ENCODE data around the gene ERN1.

ERN1 gene

DNA sequence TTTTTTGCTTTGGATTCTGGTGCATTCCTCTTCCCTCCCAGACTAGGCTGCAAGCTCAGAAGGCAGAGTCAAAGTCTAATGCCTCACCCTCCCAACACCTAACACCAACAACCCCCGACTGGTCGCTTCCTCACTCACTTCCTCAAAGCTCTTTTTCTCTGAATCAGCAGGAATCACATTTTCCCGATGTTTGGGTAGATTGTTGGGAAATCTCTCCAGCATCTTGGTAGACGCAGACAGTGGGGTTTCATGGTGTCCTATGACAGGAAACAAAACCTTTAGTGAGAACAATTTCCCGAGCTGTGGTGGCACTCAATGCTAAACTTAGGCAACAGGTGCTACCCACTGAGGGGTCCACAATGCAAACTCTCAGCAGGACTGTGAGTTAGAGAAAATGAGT, 69.6 kb downstream of the ERN1 start:
- Mint-ChIP-seq H3K27me3 (no peaks in the 10 kb centered on the region), H3K36me3 (ENCODE audit: low read depth) (peaks cover 75% of the 10 kb centered on the region), H3K9me3 (no peaks in the 10 kb centered on the region), H3K27ac (peak overlapping the region; percentile 80), H3K4me1 (ENCODE audit: low read depth) (peaks cover 75% of the 10 kb centered on the region), H3K4me3 (no peak overlapping the region)

DNA sequence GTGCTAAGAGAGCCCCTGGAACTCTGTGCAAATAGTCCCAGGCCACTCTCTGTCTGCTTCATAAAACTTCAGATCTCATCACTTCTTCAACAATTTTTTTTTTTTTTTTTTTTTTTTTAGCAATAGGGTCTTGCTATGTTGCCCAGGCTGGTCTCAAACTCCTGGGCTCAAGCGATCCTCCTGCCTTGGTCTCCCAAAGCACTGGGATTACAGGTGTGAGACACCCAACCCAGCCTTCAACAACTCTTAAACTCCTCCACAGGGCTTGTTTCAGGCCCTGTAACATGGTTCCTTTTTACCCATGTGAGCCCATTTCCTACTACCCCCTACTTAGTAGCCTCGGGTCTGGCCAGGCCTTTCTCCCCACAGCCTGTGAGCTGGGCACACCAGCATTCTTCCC, 70.2 kb downstream of the ERN1 start:
- H3K36me3 Mint-ChIP-seq (ENCODE audit: low read depth): peaks cover 77% of the 10 kb centered on the region
- H3K27me3 Mint-ChIP-seq: no peaks in the 10 kb centered on the region
- no peaks in the 10 kb centered on the region for H3K9me3 Mint-ChIP-seq
- H3K4me1 Mint-ChIP-seq (ENCODE audit: low read depth): peaks cover 73% of the 10 kb centered on the region
- H3K4me3 Mint-ChIP-seq: no peak overlapping the region
- H3K27ac Mint-ChIP-seq: peak overlapping the region; percentile 80

DNA sequence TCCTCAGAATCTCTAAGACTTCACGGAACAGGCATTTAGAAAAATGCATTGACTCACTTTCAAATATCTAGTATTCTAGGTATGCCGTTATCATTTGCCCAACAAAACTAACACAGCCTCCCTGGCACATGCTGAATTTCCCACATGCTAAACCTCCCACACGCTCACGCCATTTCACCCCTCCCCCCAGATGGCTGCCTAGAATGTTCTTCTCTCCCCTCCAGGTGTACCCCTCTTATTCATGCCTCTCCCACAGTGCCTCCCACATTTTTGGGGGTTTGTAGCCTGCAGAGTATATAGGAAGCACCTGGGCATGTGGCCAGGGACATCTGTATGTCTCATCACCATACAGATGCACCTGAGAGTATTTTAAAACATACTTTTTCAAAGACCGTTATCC, 71.3 kb downstream of the ERN1 start:
- Mint-ChIP-seq H3K36me3 (ENCODE audit: low read depth) (peaks cover 69% of the 10 kb centered on the region), H3K9me3 (no peaks in the 10 kb centered on the region), H3K27me3 (no peaks in the 10 kb centered on the region), H3K4me1 (ENCODE audit: low read depth) (peaks cover 62% of the 10 kb centered on the region), H3K4me3 (no peak overlapping the region), H3K27ac (peak overlapping the region; percentile 48)

DNA sequence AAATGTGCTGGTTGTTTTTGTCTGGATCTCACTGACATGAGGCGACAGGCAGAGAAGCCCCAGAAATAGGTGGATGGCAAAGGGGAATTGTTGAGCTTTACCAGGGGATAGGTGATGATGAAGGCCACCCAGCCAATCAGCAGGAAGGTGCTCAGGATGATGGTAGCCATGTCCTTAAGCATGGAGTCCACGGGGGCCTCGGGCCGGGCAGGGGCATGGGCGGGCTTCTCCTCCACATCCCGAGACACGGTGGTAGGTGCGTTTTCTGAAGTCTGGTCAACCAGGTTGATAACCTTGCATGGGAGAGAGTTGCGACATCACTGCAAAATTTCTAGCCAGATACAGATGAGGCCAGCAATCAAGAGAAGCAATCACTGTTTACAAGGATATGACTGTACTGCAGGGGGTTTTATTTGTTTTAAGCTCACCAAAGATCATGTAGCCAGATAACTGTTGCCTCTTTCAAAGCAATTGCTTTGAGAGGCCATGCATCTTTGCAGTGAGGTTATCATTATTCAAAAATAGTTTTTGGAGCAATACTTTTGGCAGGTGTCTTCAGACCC, 72.2 kb downstream of the ERN1 start:
- peaks cover 70% of the 10 kb centered on the region for H3K36me3 Mint-ChIP-seq (ENCODE audit: low read depth)
- no peak overlapping the region for H3K4me3 Mint-ChIP-seq
- H3K27me3 Mint-ChIP-seq: no peaks in the 10 kb centered on the region
- peaks cover 53% of the 10 kb centered on the region for H3K4me1 Mint-ChIP-seq (ENCODE audit: low read depth)
- H3K27ac Mint-ChIP-seq: no peak overlapping the region
- no peaks in the 10 kb centered on the region for H3K9me3 Mint-ChIP-seq

DNA sequence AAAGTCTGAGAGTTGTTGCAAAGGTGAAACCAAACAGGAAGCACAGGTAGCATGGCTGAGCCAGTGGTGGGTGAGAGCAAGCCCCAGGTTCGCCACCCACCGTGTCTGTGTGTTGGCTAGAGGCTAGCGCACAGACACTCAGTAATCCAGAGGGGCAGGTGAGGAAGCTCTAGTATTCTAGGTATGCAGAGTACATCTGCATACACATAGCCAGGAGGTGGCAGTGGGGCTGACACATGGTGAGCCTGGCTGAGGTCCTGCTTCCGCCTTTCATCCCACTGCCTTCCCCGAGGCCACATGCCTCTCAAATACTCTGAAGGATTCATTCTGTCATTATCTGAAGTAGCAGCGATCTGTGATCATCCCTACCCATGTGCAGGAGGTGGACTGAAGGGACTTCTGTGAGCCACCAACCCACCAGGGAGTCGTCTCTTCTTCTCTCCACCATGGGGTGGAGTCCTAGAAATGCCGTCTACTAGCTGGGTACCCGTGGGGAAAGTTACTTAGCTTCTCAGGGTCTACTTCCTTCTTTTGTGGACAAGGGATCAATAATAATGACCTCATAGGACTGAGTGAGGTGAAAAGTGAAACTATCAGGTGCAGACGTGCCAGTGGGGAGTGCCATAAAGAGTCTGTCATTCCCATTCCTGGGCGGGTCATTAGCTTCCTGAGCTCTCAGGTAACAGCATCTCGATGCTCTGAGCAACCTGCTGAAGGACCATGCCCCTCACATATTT, 73.5 kb downstream of the ERN1 start:
- H3K4me1 Mint-ChIP-seq (ENCODE audit: low read depth): peaks cover 47% of the 10 kb centered on the region
- H3K27me3 Mint-ChIP-seq: no peaks in the 10 kb centered on the region
- no peaks in the 10 kb centered on the region for H3K9me3 Mint-ChIP-seq
- H3K36me3 Mint-ChIP-seq (ENCODE audit: low read depth): peaks cover 76% of the 10 kb centered on the region
- peak overlapping the region; percentile 38 for H3K27ac Mint-ChIP-seq
- H3K4me3 Mint-ChIP-seq: no peak overlapping the region

DNA sequence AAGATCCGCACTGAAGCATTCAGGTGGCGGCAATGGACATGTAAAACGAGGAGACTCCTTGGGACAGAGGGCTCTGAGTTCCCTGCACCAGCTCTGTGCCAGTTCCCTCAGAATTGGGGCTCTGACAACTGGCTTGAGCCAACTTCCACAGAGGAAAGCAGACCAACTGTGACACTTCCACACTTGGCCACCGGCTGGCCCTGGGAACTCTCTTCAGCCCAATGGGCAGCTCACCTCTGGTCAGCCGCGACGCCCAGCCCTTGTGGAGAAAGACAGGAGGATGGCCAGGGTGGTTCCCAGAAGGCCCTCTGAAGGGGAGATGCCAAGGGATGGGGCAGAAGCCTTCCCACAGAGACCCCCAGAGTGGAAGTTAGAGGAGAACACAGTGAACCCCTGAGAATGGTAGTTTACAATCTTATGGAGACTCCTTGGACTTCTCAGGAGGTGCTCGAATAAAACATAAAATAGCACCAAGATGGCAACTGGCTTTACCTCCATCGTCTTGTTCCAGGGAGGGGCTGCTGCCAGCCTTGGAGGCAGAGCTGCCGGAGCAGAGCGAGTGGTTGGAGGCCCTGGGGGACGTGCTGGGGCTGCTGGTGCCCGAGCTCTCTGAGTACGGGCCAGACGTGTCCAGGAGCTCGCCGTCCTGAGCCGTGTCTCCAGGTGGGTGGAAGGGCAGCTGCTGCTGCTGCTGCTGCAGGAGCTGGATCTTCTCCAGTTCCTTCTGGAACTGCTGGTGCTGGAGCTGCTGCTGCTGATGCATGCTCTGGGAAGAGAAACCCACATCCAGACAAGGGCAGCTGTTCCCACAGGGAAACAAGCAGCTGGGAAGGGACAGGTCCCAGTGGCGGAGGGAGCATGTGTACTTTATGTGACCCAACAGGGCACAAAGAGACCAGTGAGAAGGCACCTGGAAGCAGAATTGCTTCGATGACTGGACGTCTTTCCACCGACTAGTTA, 74.5 kb downstream of the ERN1 start:
- Mint-ChIP-seq H3K4me3 (no peak overlapping the region), H3K27ac (no peak overlapping the region), H3K4me1 (ENCODE audit: low read depth) (peaks cover 47% of the 10 kb centered on the region), H3K36me3 (ENCODE audit: low read depth) (peaks cover 77% of the 10 kb centered on the region), H3K9me3 (no peaks in the 10 kb centered on the region), H3K27me3 (no peaks in the 10 kb centered on the region)

DNA sequence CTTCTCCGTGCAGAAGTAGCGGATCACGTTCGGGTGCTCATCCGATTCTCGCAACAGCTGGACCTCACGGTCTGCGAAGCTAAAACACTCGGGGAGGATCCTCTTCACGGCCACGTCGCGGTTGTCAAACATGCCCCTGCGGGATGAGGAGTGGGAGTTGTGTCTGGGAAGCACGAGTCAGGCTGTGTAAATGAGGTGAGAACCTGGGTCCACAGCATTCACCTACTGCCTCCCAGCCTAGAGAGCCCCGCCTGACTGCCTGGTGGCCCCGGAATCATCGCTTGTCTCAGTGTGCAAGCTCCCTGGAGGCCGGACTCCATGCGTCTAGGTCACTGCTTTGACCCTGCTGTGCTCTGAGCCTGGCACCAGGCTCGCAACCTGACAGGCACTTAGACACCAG, 75.6 kb downstream of the ERN1 start:
- no peaks in the 10 kb centered on the region for H3K27me3 Mint-ChIP-seq
- no peak overlapping the region for H3K4me3 Mint-ChIP-seq
- H3K27ac Mint-ChIP-seq: no peak overlapping the region
- peaks cover 79% of the 10 kb centered on the region for H3K36me3 Mint-ChIP-seq (ENCODE audit: low read depth)
- H3K9me3 Mint-ChIP-seq: no peaks in the 10 kb centered on the region
- H3K4me1 Mint-ChIP-seq (ENCODE audit: low read depth): peaks cover 45% of the 10 kb centered on the region

DNA sequence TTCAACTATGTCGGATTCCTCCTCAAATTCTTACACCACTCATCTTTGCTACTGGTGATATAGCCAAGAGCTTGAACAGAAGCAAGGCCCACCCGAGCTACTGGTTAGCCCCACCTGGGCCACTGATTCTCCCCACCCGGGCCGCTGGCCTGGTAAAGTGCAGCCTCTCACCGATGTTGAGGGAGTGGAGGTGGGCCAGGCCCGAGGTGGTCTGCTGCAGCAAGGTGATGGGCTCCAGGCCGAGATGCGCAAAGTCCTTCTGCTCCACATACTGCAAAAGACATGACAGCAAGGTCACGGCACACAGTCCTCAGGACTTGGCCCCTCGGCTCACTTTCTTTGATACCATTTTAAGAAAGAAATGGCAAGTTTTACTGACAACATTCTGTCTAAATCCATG, 76.8 kb downstream of the ERN1 start:
- H3K9me3 Mint-ChIP-seq: no peaks in the 10 kb centered on the region
- H3K27ac Mint-ChIP-seq: no peak overlapping the region
- no peaks in the 10 kb centered on the region for H3K27me3 Mint-ChIP-seq
- H3K36me3 Mint-ChIP-seq (ENCODE audit: low read depth): peaks cover 68% of the 10 kb centered on the region
- H3K4me1 Mint-ChIP-seq (ENCODE audit: low read depth): peaks cover 38% of the 10 kb centered on the region
- no peak overlapping the region for H3K4me3 Mint-ChIP-seq

DNA sequence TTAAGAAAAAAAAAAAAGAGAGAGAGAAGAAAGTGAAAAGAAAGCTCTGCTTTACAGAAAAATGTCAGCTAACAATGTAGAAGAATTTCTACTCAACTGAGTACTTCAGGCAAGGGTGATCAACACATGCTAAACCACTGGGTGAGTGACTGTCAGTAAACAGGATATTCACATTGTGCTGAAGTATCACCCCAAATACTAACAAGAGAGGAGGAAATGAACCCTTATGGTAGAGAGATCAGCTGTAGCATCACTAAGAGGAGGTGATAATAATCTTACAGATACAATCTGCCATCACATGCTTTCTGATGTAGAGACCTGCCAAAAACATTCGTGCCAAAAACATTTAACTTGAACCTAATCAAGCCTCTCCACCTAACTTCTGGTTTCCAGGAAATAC, 78.8 kb downstream of the ERN1 start:
- H3K4me1 Mint-ChIP-seq (ENCODE audit: low read depth): peaks cover 24% of the 10 kb centered on the region
- H3K36me3 Mint-ChIP-seq (ENCODE audit: low read depth): peaks cover 71% of the 10 kb centered on the region
- H3K27me3 Mint-ChIP-seq: no peaks in the 10 kb centered on the region
- H3K27ac Mint-ChIP-seq: peak overlapping the region; percentile 23
- H3K4me3 Mint-ChIP-seq: no peak overlapping the region
- H3K9me3 Mint-ChIP-seq: no peaks in the 10 kb centered on the region

DNA sequence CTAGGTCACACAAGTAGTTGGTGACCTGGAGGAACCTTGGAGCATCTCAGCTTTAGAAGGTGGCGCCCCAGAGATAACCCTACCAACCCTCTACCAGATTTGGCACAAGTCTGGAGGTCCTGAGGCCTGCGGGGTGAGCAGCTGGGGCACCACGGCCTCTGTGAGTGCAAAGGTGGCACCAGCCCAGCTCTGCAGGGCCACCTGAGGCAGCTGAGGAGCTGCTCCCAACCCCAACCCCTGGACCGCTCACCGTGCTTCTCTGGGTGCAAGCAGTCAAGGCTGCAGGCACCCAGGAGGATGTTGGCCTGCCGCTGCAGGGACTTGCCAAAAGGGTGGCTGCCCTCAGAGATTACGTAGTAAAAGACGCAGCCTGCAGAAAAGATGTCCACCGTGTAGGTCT, 81.1 kb downstream of the ERN1 start:
- peaks cover 20% of the 10 kb centered on the region for H3K4me1 Mint-ChIP-seq (ENCODE audit: low read depth)
- H3K36me3 Mint-ChIP-seq (ENCODE audit: low read depth): peaks cover 77% of the 10 kb centered on the region
- no peak overlapping the region for H3K4me3 Mint-ChIP-seq
- H3K27ac Mint-ChIP-seq: no peak overlapping the region
- H3K27me3 Mint-ChIP-seq: no peaks in the 10 kb centered on the region
- H3K9me3 Mint-ChIP-seq: no peaks in the 10 kb centered on the region

DNA sequence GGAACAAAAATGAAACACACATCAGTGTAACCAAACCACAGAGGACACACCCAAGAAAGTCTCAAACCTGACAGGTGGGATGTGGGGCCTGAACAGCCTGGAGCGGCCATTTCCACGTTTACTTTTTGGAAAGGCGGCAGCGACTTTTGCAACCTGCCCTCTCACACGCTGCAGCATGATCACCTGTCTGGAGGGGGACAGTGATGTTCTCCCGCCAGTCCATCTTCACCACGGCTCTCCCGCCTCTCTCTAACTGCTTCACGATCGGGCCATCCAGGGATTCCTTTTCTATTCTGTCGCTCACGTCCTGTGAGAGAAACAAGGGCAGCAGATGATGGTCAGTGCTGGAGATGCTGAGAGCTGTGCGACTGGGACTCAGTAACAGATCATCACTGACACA, 84.8 kb downstream of the ERN1 start:
- Mint-ChIP-seq H3K4me3 (no peak overlapping the region), H3K9me3 (no peaks in the 10 kb centered on the region), H3K27ac (peak overlapping the region; percentile 50), H3K36me3 (ENCODE audit: low read depth) (peaks cover 61% of the 10 kb centered on the region), H3K4me1 (ENCODE audit: low read depth) (peaks cover 2% of the 10 kb centered on the region), H3K27me3 (no peaks in the 10 kb centered on the region)

DNA sequence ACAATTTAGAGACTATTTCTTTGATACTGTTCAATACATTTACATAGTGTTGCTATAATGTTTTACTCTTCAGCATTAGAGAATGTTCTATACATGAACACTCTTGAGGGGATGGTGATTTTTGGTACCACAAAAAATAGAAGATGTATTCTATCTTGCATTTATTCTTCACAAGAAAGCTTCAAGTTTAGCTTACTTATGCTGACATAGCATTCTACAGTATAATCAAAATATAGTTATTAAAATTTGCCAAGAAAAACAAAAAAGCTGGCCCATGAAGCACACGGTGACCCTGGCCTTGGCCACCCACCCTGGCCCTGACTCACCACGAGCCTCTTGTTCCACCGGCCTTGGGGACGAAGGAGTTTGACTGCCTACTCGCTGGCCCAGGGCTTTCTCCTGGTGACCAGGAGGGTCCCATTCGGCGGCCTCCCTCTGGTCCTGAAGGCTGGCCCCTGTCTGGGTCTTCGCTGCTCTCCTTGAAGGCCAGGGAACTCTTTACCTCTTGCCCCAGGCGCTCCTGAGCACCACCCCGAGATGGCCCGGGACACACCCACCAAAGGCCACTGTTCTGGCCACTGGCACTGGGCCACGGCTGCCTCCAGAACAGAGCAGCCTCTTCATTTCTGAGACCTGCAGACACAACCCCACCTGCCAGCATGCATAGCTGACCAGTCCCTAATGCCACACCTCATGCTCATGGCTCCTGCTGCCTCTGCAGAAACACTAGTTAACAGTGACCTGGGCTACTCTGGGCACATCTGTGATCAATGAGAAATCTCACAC, 87.1 kb downstream of the ERN1 start:
- Mint-ChIP-seq H3K27ac (no peak overlapping the region), H3K4me1 (ENCODE audit: low read depth) (no peaks in the 10 kb centered on the region)

DNA sequence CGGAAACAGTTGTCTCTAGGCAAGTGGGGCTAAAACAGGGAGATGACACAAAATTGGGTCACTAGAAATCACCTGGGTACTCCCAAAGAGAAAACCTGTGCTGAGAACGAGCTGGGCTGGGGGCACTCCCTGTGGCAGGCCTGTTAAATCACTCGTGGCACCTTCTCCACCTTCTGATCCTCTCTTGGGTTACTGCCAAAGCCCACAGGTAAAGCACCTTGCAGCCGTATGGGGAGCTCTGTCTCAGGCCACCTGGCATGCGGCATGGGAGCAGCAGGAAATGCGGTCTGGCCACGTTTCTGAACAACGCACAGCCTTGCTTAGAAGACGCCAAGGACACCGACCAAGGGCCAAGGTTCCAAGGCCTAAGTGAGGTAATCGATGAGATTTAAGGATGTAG, 88.0 kb downstream of the ERN1 start:
- no peaks in the 10 kb centered on the region for H3K9me3 Mint-ChIP-seq
- peak overlapping the region; percentile 22 for H3K27ac Mint-ChIP-seq

More for the DNA sequence above, 87.1 kb downstream of the ERN1 start:
- Mint-ChIP-seq H3K36me3 (ENCODE audit: low read depth) (peaks cover 49% of the 10 kb centered on the region), H3K9me3 (no peaks in the 10 kb centered on the region), H3K27me3 (no peaks in the 10 kb centered on the region), H3K4me3 (no peak overlapping the region)

DNA sequence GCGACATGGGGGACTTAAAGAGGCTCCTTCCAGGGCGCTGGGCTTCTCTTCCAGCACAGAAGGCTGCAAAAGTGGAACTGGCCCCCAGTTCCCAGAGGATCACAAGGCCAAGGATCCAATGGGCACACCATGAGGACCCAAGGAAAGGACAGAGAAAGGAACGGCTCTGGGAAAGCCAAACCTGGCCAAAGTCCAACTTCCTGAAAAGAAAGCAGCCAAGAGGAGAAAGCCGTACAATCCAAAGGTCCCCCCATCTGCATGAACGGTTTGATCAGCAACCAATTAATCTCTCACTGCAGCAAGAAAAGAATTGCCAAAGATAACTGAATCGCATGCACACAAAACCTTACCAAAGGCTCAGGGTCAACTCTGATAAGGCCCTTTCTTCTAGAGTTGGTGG, 89.7 kb downstream of the ERN1 start:
- Mint-ChIP-seq H3K4me3 (no peak overlapping the region), H3K27ac (no peak overlapping the region), H3K9me3 (no peaks in the 10 kb centered on the region), H3K27me3 (no peaks in the 10 kb centered on the region), H3K4me1 (ENCODE audit: low read depth) (no peaks in the 10 kb centered on the region), H3K36me3 (ENCODE audit: low read depth) (peaks cover 29% of the 10 kb centered on the region)

More for the DNA sequence above, 88.0 kb downstream of the ERN1 start:
- Mint-ChIP-seq H3K4me1 (ENCODE audit: low read depth) (no peaks in the 10 kb centered on the region), H3K27me3 (no peaks in the 10 kb centered on the region), H3K4me3 (no peak overlapping the region), H3K36me3 (ENCODE audit: low read depth) (peaks cover 44% of the 10 kb centered on the region)

DNA sequence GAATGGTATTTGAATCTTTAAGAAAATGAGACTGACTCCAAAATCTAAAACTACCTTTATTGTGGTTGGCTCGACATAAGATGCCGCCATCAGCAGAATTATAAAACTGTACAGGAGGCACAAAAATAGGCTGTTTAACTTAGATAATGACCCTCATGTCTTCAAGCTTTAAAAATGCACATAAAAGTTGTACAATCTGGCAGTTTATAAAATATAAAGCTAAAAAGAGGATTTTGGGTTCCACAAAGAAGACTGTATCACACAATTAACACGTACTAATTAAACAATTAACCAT, 90.9 kb downstream of the ERN1 start:
- H3K4me3 Mint-ChIP-seq: no peak overlapping the region
- H3K36me3 Mint-ChIP-seq (ENCODE audit: low read depth): peaks cover 20% of the 10 kb centered on the region
- H3K9me3 Mint-ChIP-seq: no peaks in the 10 kb centered on the region
- H3K4me1 Mint-ChIP-seq (ENCODE audit: low read depth): no peaks in the 10 kb centered on the region
- H3K27me3 Mint-ChIP-seq: no peaks in the 10 kb centered on the region
- H3K27ac Mint-ChIP-seq: no peak overlapping the region
